NCI-H2227 treated with DMSO at 0.1 percent for 48 hours (cell line): ENCODE measurements around the gene SND1.
A peak's percentile ranks its signal among the peaks of the same experiment; 100 is the strongest.

Experiments used
- DNase-seq: peaks from one replicate; lab custom pipeline; 2025; lab: John Stamatoyannopoulos, UW

Gene SND1

DNA sequence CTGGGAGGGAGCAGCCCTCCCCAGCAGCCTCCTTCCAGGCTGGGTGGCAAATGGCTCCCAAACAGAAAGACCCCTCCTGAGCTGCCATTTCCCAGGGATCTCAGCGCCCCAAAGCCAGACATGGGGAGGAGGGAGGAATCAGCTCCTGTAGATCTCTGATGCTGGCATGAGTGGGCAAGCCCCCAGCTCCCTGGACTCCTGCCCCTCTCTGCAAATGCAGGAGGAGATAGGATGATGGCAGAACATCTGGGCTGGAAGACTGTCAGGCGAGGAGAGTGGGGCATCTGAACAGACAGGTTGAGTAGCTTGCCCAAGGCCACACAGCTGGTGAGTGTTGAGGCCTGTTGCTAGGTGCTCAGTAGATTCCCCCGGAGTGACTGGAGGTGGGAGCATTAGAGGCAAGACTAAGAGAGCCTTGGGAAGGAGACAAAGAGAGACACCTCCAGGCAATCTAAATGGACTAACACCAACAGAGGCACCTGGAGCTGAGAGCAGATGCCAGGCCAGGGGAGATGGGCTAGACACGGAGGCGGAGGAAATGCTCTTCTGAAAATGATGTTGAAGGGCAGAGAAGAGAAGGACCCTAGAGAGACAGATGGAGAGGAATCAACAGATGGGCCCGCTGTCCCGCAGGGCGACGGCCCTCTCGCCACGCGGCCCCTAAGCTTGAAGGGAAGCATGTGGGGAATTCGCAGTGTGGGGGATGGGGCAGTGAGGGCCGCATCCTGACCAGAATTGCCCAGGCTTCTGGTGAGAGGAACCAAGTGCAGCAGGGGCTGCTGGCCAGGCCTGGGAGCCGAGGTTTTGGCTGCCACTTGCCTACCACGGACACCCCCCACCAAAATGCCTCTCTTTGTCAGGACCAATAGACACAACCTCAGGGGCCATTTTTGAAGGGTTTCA, 464.1 kb downstream of the SND1 start:
- no peak for DNase-seq

DNA sequence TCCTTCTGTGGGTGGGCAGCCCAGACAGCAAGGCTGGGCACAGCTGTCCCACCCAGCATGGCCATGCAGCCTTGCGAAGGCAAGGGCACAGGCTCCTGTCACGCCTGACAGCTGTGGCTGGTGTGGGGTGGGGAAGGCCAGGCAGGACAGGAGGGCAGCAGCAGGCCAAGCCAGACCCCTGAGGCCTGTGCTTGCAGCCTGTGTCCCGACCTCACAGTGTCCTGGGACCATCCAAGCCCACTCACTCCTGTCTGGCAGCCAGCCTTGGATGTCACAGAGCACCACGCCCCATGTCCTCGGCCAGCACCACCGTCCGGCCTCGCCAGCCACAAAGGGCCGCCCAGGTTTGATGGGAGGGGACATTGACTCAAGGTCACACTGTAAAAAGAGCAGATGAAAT, 464.7 kb downstream of the SND1 start:
- no peak for DNase-seq

DNA sequence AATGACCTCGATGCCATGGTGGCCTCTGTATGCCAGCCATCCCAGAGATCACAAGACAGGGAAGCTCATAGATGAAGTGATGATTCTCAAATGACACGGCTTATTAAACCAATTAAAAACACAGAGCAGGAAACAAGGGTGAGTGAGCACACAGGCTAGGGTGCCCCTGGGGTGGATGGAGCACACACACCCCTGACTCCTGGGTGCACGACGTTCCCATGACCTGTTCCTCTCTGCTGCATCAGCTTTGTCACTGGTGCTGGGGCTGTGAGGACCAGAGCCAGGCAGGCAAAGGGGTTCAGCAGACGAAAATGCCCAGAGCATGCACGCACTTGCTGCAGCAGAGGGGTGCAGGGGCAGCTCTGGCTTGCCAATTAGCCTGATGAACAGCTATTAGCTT, 465.7 kb downstream of the SND1 start:
- DNase-seq = no peak

DNA sequence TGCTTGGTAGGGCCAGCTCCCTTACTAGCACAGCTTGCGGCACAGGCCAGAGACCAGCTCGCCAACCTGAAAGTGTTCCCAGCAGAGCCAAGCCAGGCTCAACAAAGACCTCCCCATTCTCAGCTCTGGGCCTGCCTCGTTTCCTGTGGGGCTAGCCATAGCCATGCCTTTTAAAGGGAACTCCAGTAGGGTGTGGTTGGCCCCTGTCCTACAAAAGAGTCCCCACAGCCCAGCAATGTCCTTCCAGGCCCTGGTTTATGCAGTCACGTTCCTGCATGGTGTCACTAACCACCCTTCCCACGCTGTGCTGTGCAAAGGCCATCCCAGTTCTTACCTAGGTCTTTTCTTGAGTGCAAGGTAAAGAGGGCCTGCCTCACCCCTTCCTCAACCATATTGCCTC, 467.0 kb downstream of the SND1 start:
- no peak for DNase-seq

DNA sequence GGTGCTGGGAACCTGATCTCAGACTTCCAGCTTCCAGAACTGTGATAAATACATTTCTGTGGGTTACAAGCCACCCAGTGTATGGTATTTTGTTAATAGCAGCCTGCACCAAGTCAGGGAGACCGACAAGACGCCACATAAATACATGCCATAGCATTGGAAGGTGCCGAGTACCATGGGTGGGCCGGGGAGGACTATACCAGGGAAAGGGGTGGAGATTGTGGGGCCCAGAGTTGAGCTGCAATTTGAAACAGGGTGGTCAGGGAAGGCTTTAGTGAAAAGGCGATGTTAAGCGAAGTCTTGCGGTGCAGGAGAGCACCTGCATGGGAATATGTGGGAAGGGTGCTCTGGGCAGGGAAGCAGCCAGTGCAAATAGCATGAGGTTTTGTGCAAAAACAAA, 468.1 kb downstream of the SND1 start:
- DNase-seq = no peak

DNA sequence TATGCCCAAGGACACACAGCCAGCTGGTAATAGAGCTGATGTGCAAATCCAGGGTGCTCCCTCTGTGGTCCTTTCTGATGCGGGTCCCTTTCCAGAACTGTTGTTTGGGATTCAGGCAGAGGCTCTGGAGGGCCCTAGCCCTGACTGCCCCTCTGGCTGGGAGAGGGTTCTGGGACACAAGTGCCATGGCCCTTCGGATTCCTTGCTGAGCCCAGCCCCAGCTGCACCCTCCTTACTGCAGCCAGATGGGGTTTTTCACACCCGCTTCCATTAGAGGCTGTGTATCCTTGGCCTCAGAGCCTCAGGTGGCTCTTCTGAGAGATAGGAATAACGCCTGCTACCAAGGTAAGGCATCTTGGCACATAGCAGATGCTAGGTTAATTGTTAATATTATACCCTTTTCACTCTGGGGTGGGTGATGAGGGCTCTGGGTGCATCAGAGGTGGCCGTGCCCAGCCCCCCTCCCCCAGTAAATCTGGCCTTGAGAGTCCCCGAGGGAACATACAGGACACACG, 469.0 kb downstream of the SND1 start:
- DNase-seq = no peak

DNA sequence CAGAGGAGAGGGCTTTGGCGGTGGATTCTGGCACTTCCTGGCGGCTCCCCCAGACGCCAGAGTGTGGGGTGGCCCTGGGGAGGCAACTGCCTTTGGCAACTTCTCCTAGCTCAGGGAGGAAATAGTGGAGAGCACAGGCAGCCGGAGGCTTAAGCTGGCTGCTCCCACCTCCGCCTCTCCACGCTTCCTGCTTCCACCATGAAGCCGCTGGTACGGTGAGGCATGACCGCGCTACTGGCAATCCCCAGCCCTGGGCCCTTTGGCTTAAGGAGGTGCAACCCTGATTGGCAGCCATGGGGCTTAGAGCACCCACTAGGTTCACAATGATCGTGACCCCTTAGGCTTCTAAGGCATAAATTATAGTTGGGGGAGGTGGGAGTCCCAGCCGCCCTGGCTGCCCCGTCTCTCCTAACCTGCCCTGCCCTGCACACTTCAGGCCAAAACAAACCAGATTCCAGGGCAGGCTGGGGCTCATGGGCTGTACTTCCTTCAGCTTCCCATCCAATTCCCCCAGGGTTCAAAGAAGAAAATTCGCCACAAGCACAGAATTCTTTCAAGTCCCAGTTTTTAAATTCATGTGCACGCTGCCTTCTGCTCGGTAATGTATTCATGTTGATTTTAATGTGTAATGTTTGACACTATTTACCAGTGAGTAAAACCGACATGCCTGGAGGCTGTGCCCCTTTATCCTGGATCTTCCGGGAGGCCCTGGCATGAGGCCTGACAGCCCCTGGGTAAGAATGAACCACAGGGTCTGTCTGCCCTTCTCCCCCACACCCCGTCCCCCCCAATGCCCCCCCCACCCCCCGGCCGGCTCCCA, 469.9 kb downstream of the SND1 start:
- DNase-seq = no peak

DNA sequence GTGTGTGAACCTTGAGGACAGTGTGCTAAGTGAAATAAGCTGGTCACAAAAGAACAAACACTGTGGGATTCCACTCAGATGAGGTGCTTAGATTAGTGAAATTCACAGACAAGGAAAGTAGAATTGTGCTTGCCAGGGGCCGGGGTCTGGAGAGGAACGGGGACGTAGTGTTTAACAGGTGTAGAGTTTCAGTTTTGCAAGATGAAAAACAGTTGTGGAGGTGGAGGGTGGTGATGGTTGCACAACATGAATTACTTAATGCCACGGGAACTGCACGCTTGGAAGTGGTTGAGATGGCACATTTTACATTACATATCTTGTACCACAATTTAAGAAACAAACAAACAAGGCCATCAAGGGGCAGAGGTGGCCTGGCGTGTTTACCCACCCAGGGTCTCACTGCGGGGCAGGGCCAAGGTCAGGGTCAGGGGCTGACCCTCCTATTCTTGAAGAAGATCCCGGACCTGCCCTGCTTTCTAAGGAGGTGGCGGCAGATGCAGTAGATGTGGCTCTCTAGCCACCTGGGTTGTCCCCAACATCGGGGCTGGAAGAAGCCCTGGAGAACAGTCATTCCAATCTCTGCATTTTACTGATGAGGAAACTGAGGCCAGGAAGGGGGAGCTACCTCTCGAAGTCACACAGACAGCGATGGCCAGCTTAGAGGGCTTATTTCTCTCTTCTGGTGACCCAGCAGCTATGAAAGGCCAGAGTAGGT, 470.7 kb downstream of the SND1 start:
- no peak for DNase-seq

DNA sequence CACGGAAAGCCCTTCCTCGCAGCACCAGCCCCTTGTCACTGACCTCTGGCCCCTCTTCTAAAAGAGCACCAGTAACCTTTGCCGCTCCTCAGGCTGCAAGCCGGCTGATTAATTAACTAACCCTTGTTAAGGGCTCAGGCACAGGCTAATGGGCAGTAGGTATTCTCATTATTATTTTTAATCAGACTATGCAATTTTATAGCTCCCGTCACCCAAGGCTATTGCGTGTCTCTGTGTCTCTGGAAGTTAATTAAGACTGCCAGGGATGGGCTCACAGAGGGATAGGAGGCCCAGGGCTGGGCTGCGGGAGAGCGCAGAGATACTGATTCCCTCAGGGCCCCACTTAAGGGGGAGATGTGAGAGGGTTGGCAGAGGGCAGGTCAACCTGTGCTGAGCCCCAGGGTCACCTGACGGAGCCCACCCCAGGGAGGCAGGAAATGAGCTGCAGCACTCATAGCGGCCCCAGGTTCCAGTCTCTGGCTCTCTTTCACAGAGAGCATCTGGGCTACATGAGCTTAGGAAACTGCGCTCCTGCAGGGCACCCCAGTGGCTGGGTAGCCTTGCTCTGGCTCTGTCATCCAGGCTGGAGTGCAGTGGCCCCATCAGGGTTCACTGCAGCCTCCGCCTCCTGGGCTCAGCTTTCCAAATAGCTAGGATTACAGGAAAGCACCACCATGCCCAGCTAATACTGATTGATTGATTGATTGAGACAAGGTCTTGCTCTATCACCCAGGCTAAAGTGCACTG, 471.5 kb downstream of the SND1 start:
- DNase-seq = no peak

DNA sequence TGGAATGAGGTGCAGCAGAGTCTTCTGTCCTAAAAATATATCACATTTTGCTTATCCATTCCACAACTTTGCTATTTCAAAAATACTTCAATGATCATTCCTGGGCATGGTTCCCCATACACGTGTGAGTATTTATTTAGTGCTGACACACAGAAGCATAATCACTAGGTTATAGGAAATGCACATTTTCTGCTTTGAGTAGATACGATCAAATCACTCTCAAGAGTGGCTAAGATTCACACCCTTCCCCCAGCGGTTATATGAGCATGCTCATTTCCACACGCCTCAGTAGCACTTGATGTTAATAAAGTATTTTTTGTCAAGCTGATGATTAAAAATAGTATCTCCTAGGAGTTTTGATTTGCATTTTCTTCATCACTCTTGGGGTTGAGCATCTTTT, 472.8 kb downstream of the SND1 start:
- no peak for DNase-seq

DNA sequence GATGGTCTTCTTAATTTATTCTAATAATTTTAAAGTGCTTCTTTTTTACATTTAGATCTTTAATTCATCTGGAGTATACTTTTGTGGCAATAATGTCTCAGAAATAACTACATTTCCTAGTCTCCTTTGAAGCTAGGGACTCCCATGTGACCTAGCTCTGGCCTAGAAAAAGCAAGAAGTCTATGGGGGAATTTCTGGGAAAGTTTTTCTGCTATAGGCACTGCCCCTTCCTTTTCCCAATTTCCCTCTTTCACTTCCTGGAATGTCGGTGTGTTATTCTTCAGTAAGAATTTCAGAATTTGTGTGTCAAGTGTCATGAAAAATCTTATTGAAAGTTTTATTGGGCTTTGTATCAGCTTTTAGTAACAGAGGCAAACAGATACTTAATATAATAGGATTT, 473.8 kb downstream of the SND1 start:
- DNase-seq = no peak

DNA sequence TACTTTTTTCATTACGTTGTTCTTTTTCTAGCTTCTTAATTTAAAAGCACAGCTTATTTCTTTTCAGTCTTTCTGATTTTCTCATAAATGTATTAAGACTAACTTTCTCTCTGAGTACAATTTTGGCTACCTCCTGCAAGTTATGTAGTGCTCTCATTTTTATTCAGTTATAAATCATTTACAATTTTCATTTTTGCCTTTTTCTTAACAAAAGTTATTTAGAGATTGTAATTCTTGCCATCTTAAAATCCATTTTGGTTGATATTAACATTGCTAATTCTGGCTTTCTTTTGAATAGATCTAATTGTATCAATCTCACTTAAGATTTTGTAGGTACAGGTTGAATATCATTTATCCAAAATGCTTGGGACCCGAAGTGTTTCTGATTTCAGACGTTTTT, 476.4 kb downstream of the SND1 start:
- DNase-seq = no peak

DNA sequence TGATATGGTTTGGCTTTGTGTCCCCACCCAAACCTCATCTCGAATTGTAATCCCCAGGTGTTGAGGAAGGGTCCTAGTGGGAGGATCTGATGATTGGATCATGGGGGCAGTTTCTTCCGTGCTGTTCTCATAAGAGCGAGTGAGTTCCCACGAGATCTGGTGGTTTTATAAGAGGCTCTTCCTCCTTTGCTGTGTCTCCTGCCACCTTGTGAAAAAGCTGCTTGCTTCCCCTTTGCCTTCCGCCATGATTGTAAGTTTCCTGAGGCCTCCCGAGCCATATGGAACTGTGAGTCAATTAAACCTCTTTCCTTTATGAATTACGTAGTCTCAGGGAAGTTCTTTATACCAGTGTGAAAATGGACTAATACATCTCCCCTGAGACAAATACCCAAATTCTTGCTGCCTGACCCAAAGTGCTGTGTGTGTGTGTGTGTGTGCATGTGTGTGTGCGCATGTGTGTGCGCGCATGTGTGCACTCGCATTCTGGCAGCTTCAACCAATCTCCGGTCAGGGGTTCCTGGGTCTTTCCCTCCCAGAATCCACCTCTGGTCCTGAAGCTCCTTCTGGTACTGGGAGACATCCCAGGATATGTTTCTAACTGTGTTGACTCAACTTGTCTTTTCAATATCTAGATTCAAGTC, 477.4 kb downstream of the SND1 start:
- no peak for DNase-seq

DNA sequence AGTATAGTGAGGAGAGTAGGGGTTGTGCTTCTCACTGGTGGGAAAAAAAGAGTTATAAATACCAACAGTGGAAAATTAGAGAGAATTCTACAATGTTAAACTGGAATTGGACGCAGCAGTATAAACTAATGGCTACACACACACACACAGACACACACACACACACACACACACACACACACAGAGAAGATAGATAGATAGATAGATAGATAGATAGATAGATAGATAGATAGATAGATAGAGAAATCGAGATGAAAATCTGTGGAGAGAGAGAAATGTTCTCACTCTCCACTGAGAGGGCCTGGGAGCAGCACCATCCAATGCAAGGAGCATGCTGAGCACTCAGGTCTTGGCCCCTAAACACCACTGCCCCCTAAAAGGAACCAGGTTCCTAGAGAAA, 479.1 kb downstream of the SND1 start:
- DNase-seq = no peak

DNA sequence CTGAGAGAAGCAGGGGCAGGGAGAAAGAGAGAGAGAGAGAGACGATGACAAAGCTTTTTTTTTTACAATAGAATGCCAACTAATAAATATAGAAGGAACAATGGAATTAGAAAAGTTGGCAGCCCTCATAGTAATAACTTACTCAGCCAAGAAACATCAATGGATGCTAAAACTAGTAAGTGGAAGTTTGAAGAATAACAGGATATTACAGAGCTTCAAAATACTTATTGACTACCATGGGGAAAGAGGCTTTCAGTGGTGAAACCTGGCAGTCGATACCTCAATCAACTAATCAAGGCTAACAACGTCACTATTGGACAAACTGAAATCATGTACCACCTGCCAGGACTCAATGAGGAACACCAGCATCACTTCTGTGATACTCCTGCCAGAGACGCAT, 479.7 kb downstream of the SND1 start:
- no peak for DNase-seq

DNA sequence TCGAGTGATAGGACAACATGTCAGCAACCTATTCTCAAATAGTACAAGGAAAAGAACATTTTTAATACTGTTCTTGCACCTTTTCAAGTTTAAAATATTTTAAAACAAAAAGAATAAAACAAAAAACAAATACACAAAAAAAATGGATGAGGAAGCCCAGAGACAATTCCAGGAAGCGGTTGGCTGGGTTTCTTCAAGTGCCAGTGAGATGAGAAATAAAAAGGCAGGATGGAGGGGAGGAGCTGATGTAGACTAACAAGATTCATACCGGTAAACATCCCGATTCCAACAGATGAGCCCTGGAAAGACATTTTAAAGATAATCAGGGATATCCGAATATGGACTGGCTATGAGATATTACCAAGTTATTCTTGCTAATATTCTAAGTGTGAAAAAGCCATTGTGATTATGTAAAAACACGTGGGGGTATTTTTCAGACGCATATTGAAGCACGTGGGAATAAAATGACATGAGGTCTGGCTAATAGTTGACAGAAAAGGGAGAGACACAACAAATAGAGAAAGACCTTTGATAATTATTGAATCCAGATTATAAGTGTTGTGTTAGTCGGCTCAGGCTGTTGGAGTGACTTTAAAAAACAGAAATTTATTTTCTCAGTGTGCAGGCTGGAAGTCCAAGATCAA, 480.6 kb downstream of the SND1 start:
- DNase-seq = no peak

DNA sequence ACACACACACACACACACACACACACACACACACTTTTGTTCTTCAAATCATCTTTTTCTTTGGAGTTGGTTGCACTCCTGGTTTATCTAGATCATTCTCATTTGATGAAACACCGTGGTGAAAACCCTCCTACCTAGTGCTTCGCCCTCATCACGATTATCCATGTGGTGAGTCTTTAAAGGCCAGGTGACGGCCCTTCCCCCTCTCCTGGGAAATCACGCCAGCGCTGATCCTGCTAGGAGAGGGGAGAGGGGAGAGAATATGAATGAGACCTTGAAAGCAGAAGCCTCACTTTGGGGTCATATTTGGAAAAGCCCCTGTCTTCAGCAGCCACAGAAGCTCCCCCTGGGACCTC, 483.1 kb downstream of the SND1 start:
- DNase-seq = peak; percentile 52

DNA sequence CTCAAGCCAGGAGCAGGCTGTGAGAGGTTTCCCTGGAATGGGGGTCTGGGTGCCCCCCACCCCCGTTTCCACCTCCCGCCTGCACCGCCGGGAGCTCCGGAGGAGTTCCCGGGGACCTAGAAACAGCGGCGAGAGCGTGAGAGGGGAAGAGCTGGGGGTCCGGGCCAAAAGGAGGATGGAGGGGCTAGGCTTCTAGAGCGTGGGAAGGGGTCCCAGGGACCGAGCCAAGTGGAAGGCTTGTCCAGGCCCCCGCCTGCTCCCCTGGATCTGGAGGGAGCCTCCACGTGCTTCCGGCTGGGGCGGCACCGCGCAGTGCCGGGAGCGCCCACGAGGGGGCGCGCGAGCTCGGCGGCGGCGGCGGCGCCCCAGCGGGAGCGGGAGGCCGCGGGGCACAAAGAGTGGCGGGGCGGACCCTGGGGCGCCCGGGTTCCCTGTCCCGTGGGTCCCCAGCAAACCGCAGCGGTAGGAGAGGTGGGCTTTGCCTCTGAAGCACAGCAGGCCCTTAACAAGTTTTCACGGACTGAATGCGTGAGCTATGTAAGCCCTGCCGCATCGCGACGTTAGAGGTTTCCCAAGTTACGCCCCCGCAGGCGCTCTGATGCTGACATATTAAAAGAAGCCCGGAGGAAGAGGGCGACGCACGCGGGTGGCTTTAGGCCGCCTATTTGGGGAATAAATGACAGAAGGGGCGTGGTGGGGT, 483.7 kb downstream of the SND1 start:
- DNase-seq = peak; percentile 67

DNA sequence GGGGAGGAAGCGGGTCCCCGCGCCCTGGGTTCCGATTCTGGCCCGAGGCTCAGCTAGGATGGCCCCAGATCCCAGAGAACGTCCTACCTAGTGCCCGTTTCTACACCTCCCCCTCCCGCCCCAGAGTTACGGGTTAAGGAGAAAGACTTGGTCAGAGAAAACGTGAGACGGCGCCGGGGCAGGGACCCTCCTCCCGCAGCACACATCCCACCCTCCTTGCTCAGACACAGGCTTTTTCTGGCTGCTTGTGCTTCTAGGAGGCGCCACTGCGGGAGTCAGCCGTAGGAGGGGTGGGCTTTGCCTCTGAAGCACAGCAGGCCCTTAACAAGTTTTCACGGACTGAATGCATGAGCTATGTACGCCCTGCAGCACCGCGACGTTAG, 484.2 kb downstream of the SND1 start:
- no peak for DNase-seq

DNA sequence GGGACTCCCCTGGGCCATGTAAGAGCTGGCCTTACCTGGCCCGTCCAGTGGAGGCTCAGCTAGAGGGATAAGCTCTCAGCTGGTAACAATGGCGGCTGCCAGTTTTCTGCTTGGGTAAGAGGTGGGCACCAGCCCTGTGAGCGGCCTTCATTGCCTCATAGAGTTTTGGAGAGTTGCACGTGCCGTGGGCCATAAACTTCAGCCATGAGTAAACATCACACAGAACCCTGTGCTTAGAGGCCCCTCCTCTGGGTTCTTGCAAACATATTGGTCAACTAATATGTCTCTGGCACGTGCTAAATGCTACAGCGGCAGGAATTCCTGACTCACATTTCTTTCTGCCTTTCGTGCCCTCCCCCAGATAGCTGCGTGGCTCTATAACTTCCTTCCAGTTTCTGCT, 485.2 kb downstream of the SND1 start:
- no peak for DNase-seq
